ENCODE measurements around the gene MRLN.

DNA sequence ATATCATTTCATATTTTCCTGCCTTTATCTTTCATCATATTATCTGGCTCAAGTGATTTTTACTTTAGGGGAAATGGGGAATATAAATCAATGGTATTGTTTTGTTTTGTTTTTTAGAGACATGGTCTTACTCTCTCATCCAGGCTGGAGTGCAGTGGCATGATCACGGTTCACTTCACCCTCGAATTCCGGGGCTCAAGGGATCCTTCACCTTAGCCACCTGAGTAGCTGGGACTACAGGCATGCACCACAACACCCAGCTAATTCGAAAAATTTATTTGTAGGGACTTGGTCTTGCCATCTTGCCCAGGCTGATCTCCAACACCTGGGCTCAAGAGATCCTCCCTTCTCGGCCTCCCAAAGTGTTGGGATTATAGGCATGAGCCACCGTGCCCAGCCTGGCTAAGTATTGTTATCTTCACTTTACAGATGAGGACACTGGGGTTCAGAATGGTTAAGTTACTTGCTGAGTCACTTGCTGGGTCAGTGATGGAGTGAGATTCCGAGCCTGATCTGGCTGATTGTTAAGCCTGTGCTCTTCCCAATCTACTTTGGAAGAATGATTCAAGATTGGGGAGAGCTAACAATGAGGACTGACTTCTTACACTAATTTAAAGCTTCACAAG is 39.9 kb downstream of the MRLN start:
- TF ChIP-seq, protein P1, sequence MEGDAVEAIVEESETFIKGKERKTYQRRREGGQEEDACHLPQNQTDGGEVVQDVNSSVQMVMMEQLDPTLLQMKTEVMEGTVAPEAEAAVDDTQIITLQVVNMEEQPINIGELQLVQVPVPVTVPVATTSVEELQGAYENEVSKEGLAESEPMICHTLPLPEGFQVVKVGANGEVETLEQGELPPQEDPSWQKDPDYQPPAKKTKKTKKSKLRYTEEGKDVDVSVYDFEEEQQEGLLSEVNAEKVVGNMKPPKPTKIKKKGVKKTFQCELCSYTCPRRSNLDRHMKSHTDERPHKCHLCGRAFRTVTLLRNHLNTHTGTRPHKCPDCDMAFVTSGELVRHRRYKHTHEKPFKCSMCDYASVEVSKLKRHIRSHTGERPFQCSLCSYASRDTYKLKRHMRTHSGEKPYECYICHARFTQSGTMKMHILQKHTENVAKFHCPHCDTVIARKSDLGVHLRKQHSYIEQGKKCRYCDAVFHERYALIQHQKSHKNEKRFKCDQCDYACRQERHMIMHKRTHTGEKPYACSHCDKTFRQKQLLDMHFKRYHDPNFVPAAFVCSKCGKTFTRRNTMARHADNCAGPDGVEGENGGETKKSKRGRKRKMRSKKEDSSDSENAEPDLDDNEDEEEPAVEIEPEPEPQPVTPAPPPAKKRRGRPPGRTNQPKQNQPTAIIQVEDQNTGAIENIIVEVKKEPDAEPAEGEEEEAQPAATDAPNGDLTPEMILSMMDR (IDR thresholded peaks at IDR 0.05; ENCODE audit: insufficient read depth, low read depth, low read length), result no peak
- no peak for TF ChIP-seq EZH2 (IDR thresholded peaks at IDR 0.05; ENCODE audit: insufficient read depth, low read length)
